ENCODE data around the gene FETUB.
"Not testable (repeated sequence)": the region's sequence is repeated elsewhere in the genome, so short reads cannot be mapped to it uniquely, and the experiment has no call there.

FETUB gene

GRCh38 chr3:186680869-186681268 is 40.7 kb downstream of the FETUB start:
- H3K27ac ChIP-seq, result no peak overlapping the region
- TF ChIP-seq ZFX (IDR thresholded peaks at IDR 0.05), result no peak
- no peak for TF ChIP-seq CTCF (conservative IDR thresholded peaks at IDR 0.05)

GRCh38 chr3:186682812-186683211 is 42.6 kb downstream of the FETUB start:
- TF ChIP-seq CTCF (conservative IDR thresholded peaks at IDR 0.05) (no peak), ZFX (IDR thresholded peaks at IDR 0.05) (no peak)
- no peak overlapping the region for H3K27ac ChIP-seq

- TF ChIP-seq ZFX (IDR thresholded peaks at IDR 0.05) (no peak), CTCF (conservative IDR thresholded peaks at IDR 0.05) (no peak)
- no peak overlapping the region for H3K27ac ChIP-seq
Measured at GRCh38 chr3:186683979-186684378, 43.8 kb downstream of the FETUB start.

GRCh38 chr3:186686475-186686874 is 46.3 kb downstream of the FETUB start:
- H3K27ac ChIP-seq, result not testable (repeated sequence)

- no peak for TF ChIP-seq ZFX (IDR thresholded peaks at IDR 0.05)
- TF ChIP-seq CTCF (conservative IDR thresholded peaks at IDR 0.05), result no peak
- no peak overlapping the region for H3K27ac ChIP-seq
Measured at GRCh38 chr3:186687120-186687651, 47.0 kb downstream of the FETUB start.

GRCh38 chr3:186690304-186690703 is 50.1 kb downstream of the FETUB start:
- not testable (repeated sequence) for H3K27ac ChIP-seq

GRCh38 chr3:186691676-186692075 is 51.5 kb downstream of the FETUB start:
- TF ChIP-seq ZFX (IDR thresholded peaks at IDR 0.05), result no peak
- no peak for TF ChIP-seq CTCF (conservative IDR thresholded peaks at IDR 0.05)

GRCh38 chr3:186693843-186694242 is 53.6 kb downstream of the FETUB start:
- no peak for TF ChIP-seq CTCF (conservative IDR thresholded peaks at IDR 0.05)
- TF ChIP-seq ZFX (IDR thresholded peaks at IDR 0.05), result no peak
- no peak overlapping the region for H3K27ac ChIP-seq

More at GRCh38 chr3:186691676-186692075, 51.5 kb downstream of the FETUB start:
- no peak overlapping the region for H3K27ac ChIP-seq

All from C4-2B (cell line).